Sigmoid colon (tissue), 7 donors: ENCODE results near the gene CPVL. TPM values are rescaled to one million over a fixed set of nuclear protein-coding genes. Genes with fewer than 3 reads are reported as not detected.

ENCODE experiments used
- DNase-seq: peaks from one replicate; pipeline ENCODE4 v3.0.0-alpha.2; 2019
- H3K27ac ChIP-seq, 4 donors: fragments of 200-600 bp; sonication (generic); one replicate each; pipeline ENCODE4 v1.5.1; 2016 to 2019; ENCODE audit warnings: mild to moderate bottlenecking in 1 of 4
- H3K27me3 ChIP-seq, 3 donors: fragments of 200-600 bp; sonication (generic); one replicate each; pipeline ENCODE4 v1.5.1; 2019; ENCODE audit warnings: mild to moderate bottlenecking in 1 of 3
- H3K36me3 ChIP-seq, 4 donors: fragments of 200-600 bp; sonication (generic); one replicate each; pipeline ENCODE4 v1.5.1; 2016 to 2019
- H3K4me1 ChIP-seq, 4 donors: fragments of 200-600 bp; sonication (generic); one replicate each; pipeline ENCODE4 v1.5.1; 2017 to 2019
- H3K4me3 ChIP-seq, 4 donors: fragments of 200-600 bp; sonication (generic); one replicate each; pipeline ENCODE4 v1.5.1; 2017 to 2019; ENCODE audit warnings: mild to moderate bottlenecking in 2 of 4, moderate library complexity in 1 of 4
- H3K9me3 ChIP-seq, 4 donors: fragments of 200-600 bp in 3 of 4; sonication (generic) in 3 of 4; one replicate each; pipeline versions ENCODE4 v1.5.1 to v1.6.1; 2013 to 2019
- EP300 ChIP-seq, 4 donors: sonication (generic); formaldehyde crosslinking; IDR thresholded peaks; one replicate each; pipeline ENCODE4 v1.6.1; 2017; ENCODE audit warnings: antibody characterized with exemption in 4 of 4
- POLR2A ChIP-seq, 2 donors: fragments of 450-650 bp; IDR thresholded peaks; one replicate each; pipeline ENCODE4 v1.6.1; 2016; ENCODE audit warnings: antibody characterized with exemption in 2 of 2, mild to moderate bottlenecking in 2 of 2, moderate library complexity in 2 of 2
- POLR2AphosphoS5 ChIP-seq, 4 donors: sonication (generic); formaldehyde crosslinking; IDR thresholded peaks; one replicate each; pipeline ENCODE4 v1.6.1; 2017; ENCODE audit warnings: antibody characterized with exemption in 4 of 4
- WGBS, 2 donors: extraction: QIAGEN DNeasy Blood & Tissue Kit; methylation state at CpG; one replicate each; pipeline ENCODE4 v1.1.7; 2013; 5-methylcytosine and 5-hydroxymethylcytosine counted together
- intact Hi-C: fragments of 100-400 bp; cut with DNase I; formaldehyde crosslinking; loops from one replicate; pipeline ENCODE4 v1.15.1; 2023
- polyA plus RNA-seq, 3 donors: library from polyadenylated mRNA; stranded (reverse); fragments of 200-250 nt; gene quantifications; one replicate each; pipeline ENCODE4 v1.2.3, GENCODE V29; 2013
- total RNA-seq, 4 donors: library from RNA; depleted of rRNA; stranded (reverse); fragments of >200 nt; gene quantifications; one replicate each; pipeline ENCODE4 v1.1.0, GENCODE V29; 2016
- TF ChIP-seq, protein P1 (sequence below), 4 experiments: fragments of 450-650 bp in 3 of 4; fragments of 200-600 bp in 1 of 4; IDR thresholded peaks; one replicate each; pipeline ENCODE4 v1.5.1; 2016 to 2019; ENCODE audit warnings: antibody characterized with exemption in 4 of 4, mild to moderate bottlenecking in 3 of 4, moderate library complexity in 2 of 4
- donor health status: healthy with polysubstance abuse.
- donor health status: Bipolar disorder and iron deficiency.
- donor health status: healthy.

CPVL gene
- total and polyA plus RNA-seq, 7 donors: 5.4 to 38.8 (median 20.0) TPM

DNA sequence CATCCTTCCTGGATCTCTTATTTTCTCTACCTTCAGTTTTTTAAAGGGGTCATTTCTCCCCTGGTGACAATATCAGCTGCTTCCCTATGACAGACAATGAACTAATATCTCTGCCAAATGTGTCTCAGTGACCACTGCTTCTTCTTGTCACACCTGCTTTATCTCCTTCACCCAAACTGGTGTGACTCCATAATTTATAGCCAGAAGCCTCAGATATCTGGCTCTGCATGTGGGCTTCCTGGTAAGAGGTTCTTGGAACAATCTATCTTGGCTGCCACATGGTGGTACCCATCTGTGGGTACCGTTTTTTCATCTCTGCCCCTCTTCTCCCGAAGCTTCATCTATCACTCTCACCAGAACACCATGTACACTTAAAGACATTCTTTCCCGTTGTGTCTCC is 37.0 kb downstream of the CPVL start:
- H3K27ac ChIP-seq: no peak overlapping the region
- DNase-seq: no peak
- H3K27me3 ChIP-seq: no peaks in the 10 kb centered on the region
- no peaks in the 10 kb centered on the region for H3K9me3 ChIP-seq
- TF ChIP-seq, protein P1, sequence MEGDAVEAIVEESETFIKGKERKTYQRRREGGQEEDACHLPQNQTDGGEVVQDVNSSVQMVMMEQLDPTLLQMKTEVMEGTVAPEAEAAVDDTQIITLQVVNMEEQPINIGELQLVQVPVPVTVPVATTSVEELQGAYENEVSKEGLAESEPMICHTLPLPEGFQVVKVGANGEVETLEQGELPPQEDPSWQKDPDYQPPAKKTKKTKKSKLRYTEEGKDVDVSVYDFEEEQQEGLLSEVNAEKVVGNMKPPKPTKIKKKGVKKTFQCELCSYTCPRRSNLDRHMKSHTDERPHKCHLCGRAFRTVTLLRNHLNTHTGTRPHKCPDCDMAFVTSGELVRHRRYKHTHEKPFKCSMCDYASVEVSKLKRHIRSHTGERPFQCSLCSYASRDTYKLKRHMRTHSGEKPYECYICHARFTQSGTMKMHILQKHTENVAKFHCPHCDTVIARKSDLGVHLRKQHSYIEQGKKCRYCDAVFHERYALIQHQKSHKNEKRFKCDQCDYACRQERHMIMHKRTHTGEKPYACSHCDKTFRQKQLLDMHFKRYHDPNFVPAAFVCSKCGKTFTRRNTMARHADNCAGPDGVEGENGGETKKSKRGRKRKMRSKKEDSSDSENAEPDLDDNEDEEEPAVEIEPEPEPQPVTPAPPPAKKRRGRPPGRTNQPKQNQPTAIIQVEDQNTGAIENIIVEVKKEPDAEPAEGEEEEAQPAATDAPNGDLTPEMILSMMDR (IDR thresholded peaks at IDR 0.05): no peak
- no peaks in the 10 kb centered on the region for H3K36me3 ChIP-seq
- 63 to 80% methylated on average over 3 of the region's 3 CpGs for WGBS, 2 donors
- H3K4me3 ChIP-seq: no peak overlapping the region
- no peaks in the 10 kb centered on the region for H3K4me1 ChIP-seq
- intact Hi-C loops: loop anchor here (5.0 to 10.0 kb wide), 2 partner anchors 155 to 298 kb away; partner anchors contain the start of gene TRIL

DNA sequence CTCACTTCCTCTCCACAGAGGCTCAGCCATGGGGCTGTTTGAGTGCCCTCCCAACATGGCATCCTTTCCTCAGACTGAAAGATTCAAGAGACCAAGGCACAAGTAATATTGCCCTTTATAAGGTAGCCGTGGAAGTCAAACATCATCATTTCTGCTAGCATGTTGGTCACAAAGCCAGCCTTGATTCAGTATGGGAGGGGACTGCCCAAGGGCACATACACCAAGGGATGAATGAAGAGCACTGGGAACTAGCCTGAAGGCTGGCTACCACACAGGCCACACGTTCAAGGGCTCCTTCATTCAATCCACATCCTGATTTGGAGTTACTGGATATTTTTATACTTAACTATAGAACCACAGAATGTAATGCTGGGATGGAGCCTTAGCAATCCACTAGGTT is 39.3 kb downstream of the CPVL start:
- Histone ChIP-seq H3K9me3 (no peaks in the 10 kb centered on the region), H3K36me3 (no peaks in the 10 kb centered on the region), H3K27me3 (no peaks in the 10 kb centered on the region), H3K4me3 (no peak overlapping the region), H3K27ac (no peak overlapping the region), H3K4me1 (no peaks in the 10 kb centered on the region)
- intact Hi-C loops: loop anchor here (5.0 to 10.0 kb wide), 2 partner anchors 152 to 300 kb away; partner anchors contain the start of gene TRIL
- no peak for TF ChIP-seq POLR2A (IDR thresholded peaks at IDR 0.05)
- TF ChIP-seq, protein P1 (IDR thresholded peaks at IDR 0.05): no peak
- no peak for TF ChIP-seq EP300 (IDR thresholded peaks at IDR 0.05)
- TF ChIP-seq POLR2AphosphoS5 (IDR thresholded peaks at IDR 0.05): no peak
- 88 to 92% methylated on average over 2 of the region's 2 CpGs for WGBS, 2 donors
- no peak for DNase-seq

DNA sequence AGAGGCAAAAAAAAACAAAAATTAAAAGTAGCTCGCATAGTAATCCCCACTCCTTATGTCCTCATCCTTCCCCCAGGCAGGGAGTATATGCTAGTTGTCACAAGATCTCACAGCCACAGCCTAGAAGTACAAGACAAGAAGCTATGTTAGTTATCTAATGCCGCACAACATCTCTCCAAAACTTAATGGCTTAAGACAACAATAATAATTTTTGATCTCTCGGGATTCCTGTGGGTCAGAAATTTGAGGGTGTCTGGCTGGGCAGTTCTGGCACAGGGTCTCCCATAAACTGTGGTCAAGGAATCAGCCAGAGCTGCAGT is 39.7 kb downstream of the CPVL start:
- Histone ChIP-seq H3K27ac (no peak overlapping the region), H3K9me3 (no peaks in the 10 kb centered on the region), H3K4me3 (no peak overlapping the region), H3K36me3 (no peaks in the 10 kb centered on the region), H3K27me3 (no peaks in the 10 kb centered on the region), H3K4me1 (no peaks in the 10 kb centered on the region)
- intact Hi-C loops: loop anchor here (1.0 to 10.0 kb wide), 3 partner anchors 152 to 301 kb away; partner anchors contain the start of gene TRIL
- DNase-seq: no peak
- WGBS, 2 donors: 41 to 64% methylated on average over 3 of the region's 3 CpGs
- no peak for TF ChIP-seq POLR2A (IDR thresholded peaks at IDR 0.05)
- no peak for TF ChIP-seq POLR2AphosphoS5 (IDR thresholded peaks at IDR 0.05)
- no peak for TF ChIP-seq EP300 (IDR thresholded peaks at IDR 0.05)
- TF ChIP-seq, protein P1 (IDR thresholded peaks at IDR 0.05): no peak

DNA sequence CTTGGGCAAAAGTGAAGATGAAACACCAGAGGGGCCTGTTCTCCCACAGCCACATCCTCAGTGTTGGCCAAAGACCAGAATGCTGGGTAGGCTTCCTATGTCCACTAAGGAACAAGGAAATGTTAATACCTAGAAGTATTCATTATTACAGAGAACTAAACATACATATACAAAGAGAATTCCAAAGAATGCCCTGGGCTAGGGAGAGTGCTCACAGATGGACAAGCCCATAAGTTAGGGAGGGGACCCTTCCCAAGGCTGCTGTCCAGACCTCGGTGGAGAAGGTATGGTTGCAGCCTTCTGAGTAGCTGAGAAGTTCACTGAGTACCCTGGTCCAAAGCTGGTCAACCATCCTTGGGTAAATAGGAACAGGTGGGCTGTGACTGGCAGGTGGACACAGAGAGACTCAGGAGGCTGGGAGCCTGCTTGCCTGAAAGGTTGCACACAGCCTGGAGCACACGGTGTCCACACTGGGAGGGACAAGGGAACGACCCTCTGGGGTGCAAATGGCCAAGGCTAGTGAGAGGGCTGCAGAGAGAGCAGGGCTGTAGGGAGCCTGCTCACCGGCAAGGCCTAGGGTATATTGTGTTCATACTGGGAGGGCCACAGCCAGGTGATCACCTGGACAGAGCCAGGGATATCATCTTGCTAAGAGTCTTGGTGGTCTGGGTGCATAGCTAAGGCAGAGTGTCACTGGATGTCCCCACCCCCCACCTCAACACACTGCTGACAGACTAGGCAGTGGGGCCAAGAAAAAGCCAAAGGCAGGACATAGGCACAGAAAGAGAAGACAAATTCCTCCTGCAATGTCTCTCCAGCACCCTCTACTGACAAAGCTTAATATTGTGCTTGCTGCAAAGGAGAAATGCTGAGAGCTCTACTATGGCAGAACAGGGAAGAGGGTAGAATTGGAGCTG is 40.3 kb downstream of the CPVL start:
- 56 to 68% methylated on average over 4 of the region's 4 CpGs for WGBS, 2 donors
- no peak overlapping the region for H3K27ac ChIP-seq
- H3K9me3 ChIP-seq: no peaks in the 10 kb centered on the region
- no peak overlapping the region for H3K4me3 ChIP-seq
- no peak for DNase-seq
- H3K4me1 ChIP-seq: no peaks in the 10 kb centered on the region
- H3K27me3 ChIP-seq: no peaks in the 10 kb centered on the region
- H3K36me3 ChIP-seq: no peaks in the 10 kb centered on the region
- TF ChIP-seq, protein P1 (IDR thresholded peaks at IDR 0.05): peak; percentile 57 to 77 (median 72)
- no peak for TF ChIP-seq POLR2AphosphoS5 (IDR thresholded peaks at IDR 0.05)
- intact Hi-C loops: loop anchor here (1.0 to 10.0 kb wide), 3 partner anchors 151 to 301 kb away; partner anchors contain the start of gene TRIL
